Measurements from ENCODE around the gene PLA2G4E. TPM values are rescaled to one million over a fixed set of nuclear protein-coding genes. Genes with fewer than 3 reads are reported as not detected.

PLA2G4E gene
- total RNA-seq, 4 donors from 2014 or later, result 1.1 to 89.5 (median 9.2) TPM

DNA sequence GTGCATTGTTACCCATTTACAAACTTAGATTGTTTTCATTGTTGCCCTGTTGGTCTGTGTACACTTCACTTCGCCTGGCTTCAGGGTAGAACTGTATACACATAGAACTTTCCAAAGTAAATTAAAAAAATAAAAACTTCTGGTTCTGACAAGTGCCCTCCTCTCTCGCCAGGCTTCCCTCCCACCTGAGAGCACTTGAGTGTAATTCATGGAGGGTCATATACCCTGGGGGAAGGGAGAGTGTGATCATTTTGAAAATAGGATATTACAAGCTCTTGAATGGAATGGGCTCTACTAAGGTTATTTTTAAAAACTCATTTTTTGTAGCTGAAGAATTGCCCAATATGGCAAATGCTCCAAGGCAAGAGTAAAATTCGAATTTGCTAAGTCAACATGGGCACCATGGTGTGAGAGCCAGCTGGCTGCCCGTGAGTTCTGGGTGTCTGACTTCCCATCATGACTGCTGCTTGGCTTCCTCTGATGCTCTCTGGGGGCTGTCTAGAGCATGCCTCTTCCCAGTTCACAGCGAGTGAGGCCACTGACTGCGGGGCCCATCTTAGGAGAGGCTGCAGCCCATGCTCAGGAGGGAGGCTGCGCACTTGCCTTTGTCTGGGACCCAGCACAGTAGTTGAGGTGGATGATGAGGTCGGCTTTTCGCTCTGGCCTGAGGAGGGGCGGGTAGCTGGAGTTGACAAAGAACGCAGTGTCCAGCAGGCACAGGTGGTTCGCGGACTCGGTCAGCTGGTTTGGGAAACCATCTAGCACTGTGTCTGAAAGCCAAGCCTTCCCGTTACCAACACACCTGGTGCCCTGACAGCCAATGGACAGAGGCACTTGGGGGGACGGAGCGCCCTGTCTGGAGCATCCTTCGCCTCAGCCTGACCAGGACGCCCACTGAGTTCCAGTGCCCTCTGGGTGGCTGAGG lies 35.3 kb downstream of the PLA2G4E start:
- TF ChIP-seq POLR2A (IDR thresholded peaks at IDR 0.05), result no peak
- TF ChIP-seq, protein P1, sequence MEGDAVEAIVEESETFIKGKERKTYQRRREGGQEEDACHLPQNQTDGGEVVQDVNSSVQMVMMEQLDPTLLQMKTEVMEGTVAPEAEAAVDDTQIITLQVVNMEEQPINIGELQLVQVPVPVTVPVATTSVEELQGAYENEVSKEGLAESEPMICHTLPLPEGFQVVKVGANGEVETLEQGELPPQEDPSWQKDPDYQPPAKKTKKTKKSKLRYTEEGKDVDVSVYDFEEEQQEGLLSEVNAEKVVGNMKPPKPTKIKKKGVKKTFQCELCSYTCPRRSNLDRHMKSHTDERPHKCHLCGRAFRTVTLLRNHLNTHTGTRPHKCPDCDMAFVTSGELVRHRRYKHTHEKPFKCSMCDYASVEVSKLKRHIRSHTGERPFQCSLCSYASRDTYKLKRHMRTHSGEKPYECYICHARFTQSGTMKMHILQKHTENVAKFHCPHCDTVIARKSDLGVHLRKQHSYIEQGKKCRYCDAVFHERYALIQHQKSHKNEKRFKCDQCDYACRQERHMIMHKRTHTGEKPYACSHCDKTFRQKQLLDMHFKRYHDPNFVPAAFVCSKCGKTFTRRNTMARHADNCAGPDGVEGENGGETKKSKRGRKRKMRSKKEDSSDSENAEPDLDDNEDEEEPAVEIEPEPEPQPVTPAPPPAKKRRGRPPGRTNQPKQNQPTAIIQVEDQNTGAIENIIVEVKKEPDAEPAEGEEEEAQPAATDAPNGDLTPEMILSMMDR (IDR thresholded peaks at IDR 0.05), result no peak
- Histone ChIP-seq H3K36me3 (no peaks in the 10 kb centered on the region), H3K9me3 (no peaks in the 10 kb centered on the region), H3K4me1 (peaks cover 0 to 17% (median 2%) of the 10 kb centered on the region in 3 donors), H3K27me3 (peaks cover 0 to 8% (median 0%) of the 10 kb centered on the region in 4 donors), H3K4me3 (no peak overlapping the region), H3K27ac (no peak overlapping the region)
- intact Hi-C loops (cut with DNase I), result loop anchor here (5.0 to 10.0 kb wide), 2 partner anchors 77 to 149 kb away; no protein-coding TSS in a partner anchor
- 83 to 87% methylated on average over 8 to 13 of the region's 19 CpGs for WGBS, 2 donors
- DNase-seq, result no peak

GRCh38 chr15:41984622-41985021 lies 36.2 kb downstream of the PLA2G4E start:
- Histone ChIP-seq H3K36me3 (no peaks in the 10 kb centered on the region), H3K4me1 (peaks cover 0 to 26% (median 3%) of the 10 kb centered on the region in 3 donors), H3K9me3 (no peaks in the 10 kb centered on the region), H3K4me3 (no peak overlapping the region), H3K27ac (no peak overlapping the region), H3K27me3 (peaks cover 0 to under 1% (median 0%) of the 10 kb centered on the region in 4 donors)
- intact Hi-C loops (cut with DNase I), result loop anchor here (5.0 to 10.0 kb wide), 2 partner anchors 78 to 150 kb away; no protein-coding TSS in a partner anchor
- TF ChIP-seq POLR2A (IDR thresholded peaks at IDR 0.05), result no peak
- TF ChIP-seq, protein P1 (IDR thresholded peaks at IDR 0.05), result no peak
- no peak for DNase-seq
- WGBS, 2 donors, result 60 to 81% methylated on average over 1 to 4 of the region's 5 CpGs

DNA sequence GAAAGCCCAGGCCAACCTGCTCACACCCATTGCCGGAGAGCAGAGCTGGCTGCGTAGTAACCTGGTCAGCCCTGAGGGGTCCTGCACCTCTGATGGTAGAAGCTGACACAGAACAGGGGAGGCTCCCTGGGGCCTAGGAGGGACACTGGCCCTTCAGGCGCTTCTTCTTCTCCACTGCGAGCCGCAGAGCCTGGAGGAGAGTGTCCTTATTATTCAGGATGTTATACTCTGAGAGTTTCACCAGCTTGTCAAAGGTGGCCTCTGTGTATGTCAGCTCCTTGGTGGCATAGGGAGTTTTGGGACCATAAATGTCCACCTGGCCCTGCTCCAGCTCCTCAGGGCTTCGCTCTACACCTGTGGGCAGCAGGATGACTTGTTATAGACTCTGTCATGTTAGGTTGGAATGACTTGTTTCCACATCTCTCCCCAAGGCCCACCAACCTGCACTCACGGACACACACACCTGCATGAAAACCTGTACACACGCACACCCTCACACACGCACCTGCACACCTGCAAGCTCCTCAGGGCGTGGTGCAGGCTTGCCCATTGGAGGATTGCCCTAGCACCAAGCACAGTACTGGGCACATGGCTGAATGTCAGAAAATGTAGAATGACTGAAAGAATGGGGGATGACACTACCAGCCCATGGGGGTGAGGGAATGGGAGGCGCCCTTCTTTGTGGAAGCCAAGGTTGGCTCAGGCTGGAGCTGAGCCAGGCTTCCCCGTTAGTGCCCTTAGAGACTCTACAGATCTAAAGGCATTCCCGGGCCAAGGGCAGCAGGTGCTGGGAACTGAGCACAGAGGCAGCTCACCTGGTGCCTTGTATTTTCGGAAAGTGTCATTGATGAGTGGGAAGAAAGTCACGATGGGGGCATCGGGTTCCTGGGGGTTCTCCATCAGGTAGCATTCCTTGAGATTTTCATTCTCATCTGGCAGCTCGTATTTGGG lies 36.9 kb downstream of the PLA2G4E start:
- Histone ChIP-seq H3K27ac (no peak overlapping the region), H3K27me3 (no peaks in the 10 kb centered on the region), H3K36me3 (no peaks in the 10 kb centered on the region), H3K4me3 (no peak overlapping the region), H3K9me3 (no peaks in the 10 kb centered on the region), H3K4me1 (peaks cover 0 to 27% (median 3%) of the 10 kb centered on the region in 3 donors)
- 91 to 95% methylated on average over 14 to 16 of the region's 17 CpGs for WGBS, 2 donors
- TF ChIP-seq, protein P1 (IDR thresholded peaks at IDR 0.05), result no peak
- no peak for TF ChIP-seq POLR2A (IDR thresholded peaks at IDR 0.05)
- intact Hi-C loops (cut with DNase I), result loop anchor here (10.0 kb wide), 1 partner anchor 151 kb away; no protein-coding TSS in a partner anchor
- no peak for DNase-seq

DNA sequence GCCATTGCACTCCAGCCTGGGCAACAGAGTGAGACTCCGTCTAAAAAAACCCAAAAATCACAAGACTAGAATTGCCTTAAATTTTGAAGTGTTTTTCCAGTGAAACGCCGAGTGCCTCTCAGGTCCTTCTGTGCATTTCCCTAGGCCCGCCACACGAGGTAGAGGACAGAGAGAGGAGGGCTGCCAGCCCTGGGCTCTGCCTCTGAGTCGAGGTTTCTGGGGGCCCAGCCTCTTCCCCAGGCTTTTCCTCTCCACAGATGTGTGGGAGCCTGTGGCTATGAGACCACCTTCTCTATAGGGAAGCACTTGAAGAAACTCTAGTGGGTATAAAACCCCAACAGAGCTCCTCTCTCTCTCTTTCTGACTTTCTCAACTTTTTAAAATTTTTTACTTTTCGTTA lies 37.6 kb downstream of the PLA2G4E start:
- H3K4me1 ChIP-seq, result peaks cover 0 to 27% (median 3%) of the 10 kb centered on the region in 3 donors
- no peaks in the 10 kb centered on the region for H3K27me3 ChIP-seq
- no peak for DNase-seq
- no peaks in the 10 kb centered on the region for H3K9me3 ChIP-seq
- intact Hi-C loops (cut with DNase I), result loop anchor here (10.0 kb wide), 1 partner anchor 152 kb away; no protein-coding TSS in a partner anchor
- H3K4me3 ChIP-seq, result no peak overlapping the region
- TF ChIP-seq, protein P1 (IDR thresholded peaks at IDR 0.05), result no peak
- TF ChIP-seq POLR2A (IDR thresholded peaks at IDR 0.05), result no peak
- H3K36me3 ChIP-seq, result no peaks in the 10 kb centered on the region
- WGBS, 2 donors, result 72 to 81% methylated on average over 7 of the region's 7 CpGs
- no peak overlapping the region for H3K27ac ChIP-seq

All from esophagus squamous epithelium (tissue), 5 donors.